OCI-M2 (cell line): Measurements from ENCODE around the gene LRRC74A.
"Not testable (repeated sequence)": the region's sequence is repeated elsewhere in the genome, so short reads cannot be mapped to it uniquely, and the experiment has no call there.

Source experiments
- DNase-seq: peaks from one replicate; lab custom pipeline; 2025; ENCODE audit not compliant: unreplicated experiment; lab: John Stamatoyannopoulos, UW

Gene LRRC74A

DNA sequence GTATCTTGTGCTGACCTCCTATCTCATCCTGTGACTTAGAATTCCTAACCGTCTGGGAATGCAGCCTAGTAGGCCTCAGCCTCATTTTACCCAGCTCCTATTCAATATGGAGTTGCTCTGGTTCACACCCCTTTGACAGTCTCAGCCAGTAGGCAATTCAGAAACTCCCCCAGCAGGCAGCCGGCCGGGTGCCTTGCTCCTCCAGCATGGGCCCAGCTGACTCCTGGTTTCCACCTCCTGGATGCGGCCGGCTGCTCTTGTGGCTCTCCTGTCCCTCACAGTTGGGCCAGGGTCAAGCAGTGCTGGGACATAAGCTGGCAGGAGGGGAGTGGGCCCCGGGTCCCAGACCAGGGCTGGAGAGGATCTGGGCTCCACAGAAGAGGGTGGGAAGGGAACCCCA lies 58.2 kb downstream of the LRRC74A start:
- no peak for DNase-seq

GRCh38 chr14:76884853-76885276 lies 58.7 kb downstream of the LRRC74A start:
- no peak for DNase-seq

- DNase-seq = no peak
These were observed 61.0 kb downstream of the LRRC74A start for GRCh38 chr14:76887191-76887590.

- DNase-seq = no peak
These were observed 65.2 kb downstream of the LRRC74A start for GRCh38 chr14:76891391-76891790.

GRCh38 chr14:76894308-76894707 lies 68.1 kb downstream of the LRRC74A start:
- DNase-seq = no peak

GRCh38 chr14:76898006-76898405 lies 71.8 kb downstream of the LRRC74A start:
- DNase-seq = not testable (repeated sequence)

DNA sequence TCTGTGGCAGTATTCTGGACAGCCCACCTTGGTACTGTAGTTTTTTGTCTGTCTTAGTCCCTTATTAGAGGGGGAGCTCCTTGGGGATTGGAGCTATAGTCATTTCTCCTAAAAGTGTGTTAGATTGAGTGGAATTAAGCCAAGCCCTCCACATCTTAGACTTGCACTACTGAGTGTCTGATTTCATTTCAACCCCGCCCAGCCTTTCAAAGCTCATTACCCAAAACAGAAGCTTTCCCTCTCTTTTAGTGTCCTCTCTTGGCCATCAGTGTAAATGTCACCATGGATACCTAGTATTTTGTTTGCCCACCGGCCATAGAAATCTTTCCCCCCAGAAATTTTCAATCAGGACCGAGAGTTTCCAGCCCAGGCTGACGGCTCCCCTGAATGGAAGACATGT lies 74.5 kb downstream of the LRRC74A start:
- no peak for DNase-seq

DNA sequence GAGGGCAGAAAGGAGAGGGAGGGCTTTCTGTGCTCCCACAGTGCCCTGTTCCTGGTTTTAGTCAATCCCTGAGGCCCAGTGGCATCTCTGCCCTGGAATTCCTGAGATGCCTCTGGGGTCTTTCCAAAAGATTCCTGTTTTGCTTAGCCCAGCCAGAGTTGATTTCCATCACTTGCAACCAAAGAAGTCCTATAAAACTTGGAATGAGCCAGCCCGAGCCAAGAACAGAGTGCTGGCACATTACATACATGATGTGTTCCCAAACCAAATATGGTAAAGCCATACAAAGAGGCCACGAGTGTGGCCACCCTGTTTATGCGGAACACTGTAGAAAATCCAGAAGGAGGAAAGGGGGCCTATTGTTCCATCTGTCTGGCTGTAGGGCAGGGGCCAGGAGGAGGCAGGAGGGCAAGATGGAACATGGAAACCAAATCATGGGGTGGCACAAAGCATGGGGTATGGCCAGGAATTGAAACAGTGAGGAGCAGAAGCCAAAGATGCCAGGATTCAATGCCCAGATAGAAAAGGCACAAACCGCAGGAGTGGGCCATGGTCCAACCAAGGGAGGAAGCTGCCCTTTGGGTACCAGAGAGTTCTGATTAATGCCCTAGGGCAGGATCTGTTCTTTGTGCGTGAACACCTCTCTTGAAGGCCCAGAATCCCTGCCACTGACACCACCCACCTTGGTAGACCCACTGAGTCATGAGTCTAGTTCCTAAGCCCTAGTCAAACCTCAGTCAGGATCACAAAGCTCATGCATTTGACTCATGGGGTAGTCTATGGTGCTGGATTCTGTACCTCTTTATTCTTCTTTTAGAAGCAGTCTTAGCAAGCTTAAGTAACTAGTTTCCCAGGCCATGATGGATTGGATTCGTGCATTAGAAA lies 75.2 kb downstream of the LRRC74A start:
- DNase-seq = no peak

DNA sequence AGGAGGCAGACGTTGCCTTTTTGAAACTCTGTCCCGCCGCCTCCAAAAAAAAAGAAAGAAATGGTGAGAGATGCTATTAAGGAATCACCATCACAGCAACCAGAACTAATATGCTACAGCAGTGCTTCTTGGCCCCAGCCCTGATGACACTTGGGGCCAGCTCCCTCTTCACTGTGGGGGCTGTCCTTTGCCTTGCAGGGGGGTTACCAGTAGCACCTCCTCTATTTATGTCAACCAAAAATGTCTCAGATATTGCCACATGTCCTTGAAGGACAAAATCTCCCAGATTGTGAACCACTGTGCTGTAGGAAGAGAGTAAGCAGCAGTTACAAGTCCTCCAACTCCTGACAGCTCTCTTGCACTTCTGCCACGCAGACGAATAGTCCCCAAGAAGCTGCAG lies 76.4 kb downstream of the LRRC74A start:
- no peak for DNase-seq

DNA sequence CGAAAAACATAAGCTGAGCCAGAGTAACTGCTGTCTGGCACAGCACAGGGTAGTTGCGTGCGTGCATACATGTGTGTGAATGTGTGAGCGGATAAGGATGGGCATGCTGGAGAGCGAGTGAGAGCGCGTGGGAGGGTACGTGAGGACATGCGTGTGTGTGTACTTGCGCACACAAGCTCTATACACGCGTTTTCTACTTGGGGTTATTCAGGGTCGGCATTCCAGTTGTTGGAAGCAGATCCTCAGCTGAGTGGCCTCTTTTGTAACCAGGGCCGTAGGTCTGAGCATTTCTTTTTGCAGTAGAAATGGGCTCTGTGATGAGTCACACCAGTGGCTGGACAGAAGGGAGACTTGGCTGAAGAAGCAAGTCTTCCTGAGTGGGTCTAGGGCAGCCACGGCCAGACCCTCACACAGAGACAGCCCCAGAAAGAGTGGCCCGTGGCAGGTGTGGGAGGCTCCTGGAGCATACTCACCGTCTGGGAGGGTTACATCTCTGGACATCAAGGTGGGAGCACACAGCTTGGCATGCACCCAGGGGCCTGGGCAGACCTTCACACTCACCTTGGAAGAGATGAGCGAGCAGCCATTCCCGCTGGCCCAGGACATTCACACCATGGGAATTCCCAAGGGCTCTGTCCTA lies 78.0 kb downstream of the LRRC74A start:
- no peak for DNase-seq

DNA sequence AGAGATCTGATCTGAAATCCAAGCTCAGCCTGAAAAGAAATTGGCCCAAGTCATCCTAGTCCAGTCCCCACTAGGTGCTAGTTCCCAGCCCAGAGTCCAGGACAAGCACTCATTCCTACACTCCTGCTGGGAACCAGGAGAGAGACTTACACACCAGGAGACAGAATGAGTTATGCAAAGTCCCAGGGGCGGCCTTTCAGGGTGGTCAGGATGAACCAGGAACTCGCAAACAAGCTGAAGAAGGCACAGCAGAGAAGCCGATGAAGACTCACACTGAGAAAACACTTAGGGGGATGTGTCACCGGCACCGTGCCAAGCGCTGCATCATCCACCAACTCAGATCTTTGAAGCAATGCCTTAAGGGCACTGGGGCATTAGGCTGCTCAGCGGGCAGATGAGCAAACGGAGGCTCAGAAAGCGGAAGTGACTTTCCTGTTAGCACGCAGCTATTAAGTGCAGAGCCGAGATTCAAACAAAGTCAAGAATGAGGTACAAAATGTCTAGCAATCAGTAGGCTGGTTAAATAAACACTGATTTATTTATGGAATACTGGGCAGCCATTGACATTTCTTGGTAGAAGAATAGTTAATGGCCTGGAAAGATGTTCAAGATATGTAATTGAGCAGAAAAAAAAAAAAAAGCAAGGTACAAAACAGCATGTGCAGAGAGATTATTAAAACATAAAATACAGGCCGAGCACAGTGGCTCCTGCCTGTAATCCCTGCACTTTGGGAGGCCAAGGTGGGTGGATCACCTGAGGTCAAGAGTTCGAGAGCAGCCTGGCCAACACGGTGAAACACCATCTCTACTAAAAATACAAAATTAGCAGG lies 78.7 kb downstream of the LRRC74A start:
- no peak for DNase-seq

- DNase-seq = no peak
These were observed 82.6 kb downstream of the LRRC74A start for GRCh38 chr14:76908834-76909233.

GRCh38 chr14:76909266-76909665 lies 83.1 kb downstream of the LRRC74A start:
- DNase-seq = no peak

DNA sequence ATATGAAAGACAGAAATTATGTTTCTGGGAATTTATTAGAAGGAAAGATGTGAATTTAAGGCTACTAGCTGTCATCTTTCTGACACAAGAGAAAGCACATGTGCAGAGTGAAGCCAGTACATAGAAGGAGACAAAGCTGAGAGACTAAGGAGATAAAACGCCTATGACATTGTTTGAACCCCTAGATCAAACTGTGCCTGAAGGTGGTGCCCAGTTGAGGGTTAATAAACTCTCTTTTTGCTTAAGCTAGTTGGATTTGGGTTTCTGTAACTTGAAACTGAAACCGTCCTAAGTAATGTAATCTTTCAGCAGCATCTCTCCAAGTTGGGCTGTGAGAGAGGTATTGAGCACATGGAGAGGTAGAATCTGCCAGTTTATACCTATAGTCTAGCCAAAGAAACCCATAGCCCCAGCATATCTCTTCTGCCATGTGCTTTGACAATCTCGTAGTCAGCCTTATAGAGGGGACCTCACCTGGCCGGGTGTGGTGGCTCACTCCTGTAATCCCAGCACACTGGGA lies 84.2 kb downstream of the LRRC74A start:
- DNase-seq = no peak

DNA sequence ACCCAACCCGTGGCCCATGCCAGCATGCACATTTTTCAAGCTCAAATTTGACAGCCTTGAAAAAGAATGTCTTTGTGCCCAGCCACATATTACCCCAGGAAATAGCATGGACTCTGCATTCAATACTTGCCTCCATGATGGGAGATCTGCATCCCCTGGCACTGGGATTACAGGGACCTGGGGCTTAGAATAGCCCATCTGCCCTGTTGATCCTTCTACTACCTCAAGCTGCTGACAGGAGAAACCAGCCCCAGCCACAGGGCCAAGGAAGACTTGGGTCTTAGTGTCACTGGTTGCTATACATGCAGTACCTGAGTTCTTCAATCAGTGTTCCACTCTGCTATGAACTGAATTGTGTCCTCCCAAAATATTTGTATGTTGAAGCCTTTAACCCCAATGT lies 85.3 kb downstream of the LRRC74A start:
- no peak for DNase-seq

- not testable (repeated sequence) for DNase-seq
These were observed 88.4 kb downstream of the LRRC74A start for GRCh38 chr14:76914533-76915081.

DNA sequence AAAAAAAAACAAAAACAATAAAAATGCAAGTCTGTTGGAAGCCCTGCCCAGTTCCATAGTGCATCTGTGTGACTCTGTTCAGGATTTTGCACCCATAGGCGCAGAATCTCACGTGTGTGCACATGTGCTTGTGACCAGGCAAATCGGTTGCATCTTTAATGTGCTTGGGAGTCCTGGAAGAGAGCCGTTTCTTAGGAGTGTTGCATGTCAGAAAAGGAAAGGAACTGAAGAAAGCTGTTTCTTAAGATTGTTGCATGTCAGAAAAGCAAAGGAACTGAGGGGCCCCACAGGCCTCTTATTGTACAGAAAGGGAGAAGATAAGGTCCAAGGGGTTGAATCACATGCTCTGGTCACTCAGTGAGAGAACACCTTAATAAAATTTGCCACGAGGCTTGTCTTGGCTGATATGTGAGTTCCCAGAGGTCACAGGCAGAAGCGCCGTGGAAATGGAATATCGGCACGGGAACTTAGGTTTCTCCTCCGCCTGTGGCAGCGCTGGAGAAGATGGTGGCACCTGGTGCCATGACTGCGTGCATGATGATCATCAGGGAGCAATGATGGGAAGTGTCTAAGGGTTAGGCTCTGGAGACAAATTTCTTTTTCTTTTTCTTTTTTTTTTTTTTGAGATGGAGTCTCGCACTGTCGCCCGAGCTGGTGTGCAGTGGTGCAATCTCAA lies 90.0 kb downstream of the LRRC74A start:
- DNase-seq = no peak

DNA sequence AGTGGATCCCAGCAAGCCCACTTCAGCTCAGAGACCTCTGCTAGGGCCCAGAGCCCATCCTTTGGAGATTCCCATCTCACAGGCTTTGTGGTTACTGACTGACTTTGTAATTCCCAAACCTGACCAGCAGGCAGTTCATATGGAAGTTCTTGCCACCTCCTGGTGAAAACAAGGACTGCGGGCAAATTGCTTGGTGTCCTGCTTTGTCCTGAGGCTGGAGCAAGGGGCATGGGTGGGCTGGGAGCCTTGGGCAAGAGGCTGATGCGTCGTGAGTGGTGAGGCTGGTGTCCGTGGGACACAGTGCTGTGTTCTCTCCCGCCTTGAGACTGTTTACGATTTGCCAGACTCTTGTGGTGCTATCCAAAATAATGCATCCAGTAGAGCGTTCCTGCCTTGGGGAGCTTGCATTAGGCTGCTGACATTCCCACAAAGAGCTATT lies 91.0 kb downstream of the LRRC74A start:
- DNase-seq = no peak

DNA sequence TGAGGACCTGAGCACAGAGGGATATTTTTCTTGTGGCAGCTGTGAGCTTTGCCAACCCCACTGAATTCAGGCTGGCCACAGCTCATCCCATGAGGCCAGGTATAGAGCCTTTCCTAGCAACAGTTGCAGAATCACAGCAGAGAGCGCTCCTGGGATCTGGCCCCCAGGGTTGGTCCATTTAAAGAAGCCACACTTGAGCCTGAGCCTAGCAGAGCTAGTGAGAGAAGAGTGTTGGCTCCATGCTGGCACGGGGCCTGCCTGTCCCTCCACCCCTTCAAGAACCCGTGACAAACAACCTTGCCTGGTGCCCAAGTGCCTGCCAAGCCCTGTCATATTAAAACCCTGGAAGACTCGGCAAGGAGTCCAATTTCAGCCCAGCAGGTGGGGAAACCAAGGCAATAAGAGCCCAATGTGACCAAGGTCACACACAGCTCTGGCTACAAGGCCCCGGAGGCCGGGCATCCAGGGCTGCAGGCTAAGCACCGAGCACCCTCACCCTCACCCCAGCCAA lies 91.6 kb downstream of the LRRC74A start:
- no peak for DNase-seq

DNA sequence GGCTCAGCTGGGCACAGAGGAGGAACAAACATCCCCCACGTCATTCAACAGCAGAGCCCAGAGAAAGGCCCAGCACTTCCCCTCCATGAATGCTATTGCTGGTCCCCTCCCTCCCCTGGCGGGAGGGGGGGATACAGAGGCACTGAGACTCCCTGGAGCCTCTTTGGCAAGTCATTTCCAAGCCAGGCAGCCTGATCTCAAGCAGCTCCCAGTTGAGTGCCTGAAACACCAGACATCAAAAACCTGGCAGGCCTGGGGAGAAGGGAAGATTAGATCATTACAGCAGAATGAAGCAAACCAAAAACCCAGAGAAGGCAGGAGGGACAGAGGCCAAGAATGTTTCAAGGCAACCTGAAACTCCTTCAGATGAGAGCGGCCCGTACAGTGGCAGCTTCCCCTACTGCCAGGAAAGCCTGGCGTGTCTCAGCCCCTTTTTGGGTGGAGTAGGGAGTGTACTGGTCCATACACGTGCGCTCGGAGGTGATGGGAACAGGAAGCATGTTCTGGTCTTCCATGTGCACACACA lies 92.1 kb downstream of the LRRC74A start:
- no peak for DNase-seq
